ENCODE measurements around the gene ACVR1C.

DNA sequence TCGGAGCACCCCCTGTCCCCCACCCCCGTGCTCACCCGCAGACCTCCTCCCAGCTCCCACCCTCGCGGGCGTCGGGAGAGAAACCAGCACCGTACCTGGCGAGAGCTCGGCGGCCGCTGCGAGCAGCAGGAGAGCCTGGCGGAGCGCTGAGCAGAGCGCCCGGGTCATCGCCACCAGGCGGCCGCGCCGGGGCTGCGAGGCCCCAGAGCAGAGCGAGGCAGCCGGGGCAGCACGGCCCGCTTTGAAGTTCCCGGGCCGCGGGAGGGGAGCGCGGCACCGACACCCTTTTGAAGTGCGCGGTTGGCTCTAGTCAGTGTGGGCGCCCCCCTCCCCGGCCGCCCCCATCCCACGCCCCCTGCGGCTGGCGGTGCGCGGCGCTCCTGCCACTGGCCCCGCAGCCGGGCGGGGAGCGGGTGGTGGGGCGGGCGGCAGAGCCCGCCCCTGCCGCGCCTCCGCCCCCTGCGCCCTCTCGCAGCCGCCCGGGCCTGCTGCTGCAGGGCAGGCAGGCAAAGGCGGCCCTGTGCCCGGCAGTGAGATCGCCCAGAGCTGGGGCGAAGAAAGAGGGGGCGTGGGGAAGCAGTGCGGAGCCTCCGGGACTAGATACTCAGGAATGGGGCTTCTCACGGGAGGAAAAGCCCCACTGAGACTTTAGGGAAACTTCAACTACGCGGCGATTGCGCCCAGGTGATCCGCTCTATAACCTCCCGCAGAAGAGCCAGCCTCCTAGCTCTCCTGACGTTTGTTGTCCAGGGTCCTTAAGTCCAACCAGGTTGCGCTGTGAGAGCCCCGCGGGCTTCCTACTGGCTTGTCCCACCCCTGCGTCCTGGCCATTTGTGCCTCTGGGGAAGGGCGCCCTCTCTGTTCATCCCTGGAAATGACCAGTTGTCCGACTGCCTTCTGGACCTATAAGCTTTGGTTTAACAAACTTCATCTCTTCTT, at the start of gene ACVR1C:
- TF ChIP-seq, protein P1, sequence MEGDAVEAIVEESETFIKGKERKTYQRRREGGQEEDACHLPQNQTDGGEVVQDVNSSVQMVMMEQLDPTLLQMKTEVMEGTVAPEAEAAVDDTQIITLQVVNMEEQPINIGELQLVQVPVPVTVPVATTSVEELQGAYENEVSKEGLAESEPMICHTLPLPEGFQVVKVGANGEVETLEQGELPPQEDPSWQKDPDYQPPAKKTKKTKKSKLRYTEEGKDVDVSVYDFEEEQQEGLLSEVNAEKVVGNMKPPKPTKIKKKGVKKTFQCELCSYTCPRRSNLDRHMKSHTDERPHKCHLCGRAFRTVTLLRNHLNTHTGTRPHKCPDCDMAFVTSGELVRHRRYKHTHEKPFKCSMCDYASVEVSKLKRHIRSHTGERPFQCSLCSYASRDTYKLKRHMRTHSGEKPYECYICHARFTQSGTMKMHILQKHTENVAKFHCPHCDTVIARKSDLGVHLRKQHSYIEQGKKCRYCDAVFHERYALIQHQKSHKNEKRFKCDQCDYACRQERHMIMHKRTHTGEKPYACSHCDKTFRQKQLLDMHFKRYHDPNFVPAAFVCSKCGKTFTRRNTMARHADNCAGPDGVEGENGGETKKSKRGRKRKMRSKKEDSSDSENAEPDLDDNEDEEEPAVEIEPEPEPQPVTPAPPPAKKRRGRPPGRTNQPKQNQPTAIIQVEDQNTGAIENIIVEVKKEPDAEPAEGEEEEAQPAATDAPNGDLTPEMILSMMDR (IDR thresholded peaks at IDR 0.05) = peak in 1 of 3 experiments; percentile 18
- no peak for TF ChIP-seq POLR2A (IDR thresholded peaks at IDR 0.05)
